Ishikawa (cell line): Measurements from ENCODE around the gene AGPAT4.

ENCODE experiments used
- CEBPB ChIP-seq: IDR thresholded peaks from 2 replicates; pipeline ENCODE4 v1.6.1; 2012
- CREB1 ChIP-seq: IDR thresholded peaks from 2 replicates; pipeline ENCODE4 v1.6.1; 2012; ENCODE audit warnings: low read depth
- EGR1 ChIP-seq: IDR thresholded peaks from 2 replicates; pipeline ENCODE4 v1.6.1; 2012
- EP300 ChIP-seq: IDR thresholded peaks from 2 replicates; pipeline ENCODE4 v1.6.1; 2012; ENCODE audit warnings: borderline replicate concordance
- FOXM1 ChIP-seq: IDR thresholded peaks from 2 replicates; pipeline ENCODE4 v1.6.1; 2012; ENCODE audit warnings: low read depth, borderline replicate concordance
- NFIC ChIP-seq: IDR thresholded peaks from 2 replicates; pipeline ENCODE4 v1.6.1; 2012
- RAD21 ChIP-seq: IDR thresholded peaks from 2 replicates; pipeline ENCODE4 v1.6.1; 2012; ENCODE audit warnings: low read depth
- REST ChIP-seq: IDR thresholded peaks from 2 replicates; pipeline ENCODE4 v1.6.1; 2012; ENCODE audit warnings: low read depth, mild to moderate bottlenecking
- TAF1 ChIP-seq: IDR thresholded peaks from 2 replicates; pipeline ENCODE4 v1.6.1; 2012; ENCODE audit warnings: low read depth, mild to moderate bottlenecking
- TCF12 ChIP-seq: IDR thresholded peaks from 2 replicates; pipeline ENCODE4 v1.6.1; 2012; ENCODE audit warnings: low read depth
- TEAD4 ChIP-seq: IDR thresholded peaks from 2 replicates; pipeline ENCODE4 v1.6.1; 2012
- YY1 ChIP-seq: IDR thresholded peaks from 2 replicates; pipeline ENCODE4 v1.6.1; 2012; ENCODE audit warnings: low read depth
- ZBTB7A ChIP-seq: IDR thresholded peaks from 2 replicates; pipeline ENCODE4 v1.6.1; 2012; ENCODE audit warnings: low read depth
- TF ChIP-seq, protein P1 (sequence below): IDR thresholded peaks from 2 replicates; pipeline ENCODE4 v1.6.1; 2012
- TF ChIP-seq, protein P2 (sequence below): IDR thresholded peaks from 2 replicates; pipeline ENCODE4 v1.6.1; 2012

AGPAT4 gene

DNA sequence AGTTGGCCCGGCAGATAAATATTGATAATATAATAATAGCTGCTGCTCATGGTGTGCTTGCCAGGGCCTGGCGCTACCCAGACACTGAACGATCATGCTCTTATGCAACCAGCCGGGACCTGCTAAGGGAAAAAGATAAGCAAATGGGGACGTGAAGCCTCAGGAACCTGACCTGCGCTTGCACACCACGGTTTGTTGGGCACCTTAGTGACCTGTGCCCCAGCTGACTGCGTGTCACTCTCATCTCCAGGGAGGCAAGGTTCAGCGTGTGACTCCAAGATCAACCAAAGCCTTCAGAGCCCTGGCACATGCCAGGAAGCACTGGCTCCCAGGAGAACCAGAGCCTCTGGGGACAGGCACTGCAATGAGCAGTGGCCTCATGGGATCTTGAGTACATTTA, 111.1 kb downstream of the AGPAT4 start:
- TF ChIP-seq REST: no peak
- TF ChIP-seq ZBTB7A: no peak
- no peak for TF ChIP-seq CEBPB
- TF ChIP-seq RAD21: no peak
- TF ChIP-seq, protein P1, sequence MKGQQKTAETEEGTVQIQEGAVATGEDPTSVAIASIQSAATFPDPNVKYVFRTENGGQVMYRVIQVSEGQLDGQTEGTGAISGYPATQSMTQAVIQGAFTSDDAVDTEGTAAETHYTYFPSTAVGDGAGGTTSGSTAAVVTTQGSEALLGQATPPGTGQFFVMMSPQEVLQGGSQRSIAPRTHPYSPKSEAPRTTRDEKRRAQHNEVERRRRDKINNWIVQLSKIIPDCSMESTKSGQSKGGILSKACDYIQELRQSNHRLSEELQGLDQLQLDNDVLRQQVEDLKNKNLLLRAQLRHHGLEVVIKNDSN: no peak
- TF ChIP-seq YY1: no peak
- no peak for TF ChIP-seq EP300
- TF ChIP-seq, protein P2, sequence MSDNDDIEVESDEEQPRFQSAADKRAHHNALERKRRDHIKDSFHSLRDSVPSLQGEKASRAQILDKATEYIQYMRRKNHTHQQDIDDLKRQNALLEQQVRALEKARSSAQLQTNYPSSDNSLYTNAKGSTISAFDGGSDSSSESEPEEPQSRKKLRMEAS: no peak

DNA sequence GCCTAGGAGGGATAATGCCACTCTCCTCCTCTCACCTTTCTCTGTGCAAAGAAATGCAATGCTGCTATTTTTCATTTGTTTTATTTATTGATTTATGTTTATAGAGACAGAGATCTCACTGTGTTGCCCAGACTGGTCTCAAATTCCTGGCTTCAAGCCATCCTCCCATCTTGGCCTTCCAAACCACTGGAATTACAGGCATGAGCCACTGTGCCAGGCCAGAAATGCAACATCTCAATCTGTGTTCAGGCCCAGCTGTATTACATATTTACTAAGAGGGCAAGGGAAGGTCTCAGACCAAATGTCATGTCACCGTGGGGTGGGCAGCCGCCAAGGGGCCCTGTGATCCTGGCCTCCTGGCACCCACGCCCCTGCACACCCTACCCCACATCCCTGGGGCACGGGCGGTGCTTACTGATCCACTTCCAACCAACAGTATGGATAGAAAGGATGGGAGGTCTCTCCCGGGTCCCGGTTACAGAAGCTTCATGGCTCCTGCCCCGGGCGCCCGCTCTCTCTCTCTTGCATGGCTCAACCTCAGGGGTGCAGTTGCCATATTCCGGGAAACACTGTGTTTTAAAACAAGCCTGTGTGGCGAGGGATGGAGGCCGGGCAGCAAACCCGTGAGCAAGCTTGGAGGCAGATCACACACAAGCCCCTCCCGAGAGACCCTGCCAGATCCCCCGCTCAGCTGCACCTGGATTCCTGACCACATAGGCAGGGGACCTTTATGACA, 111.8 kb downstream of the AGPAT4 start:
- TF ChIP-seq REST (no peak), CREB1 (no peak), TAF1 (no peak), RAD21 (no peak), NFIC (no peak), FOXM1 (no peak)
- TF ChIP-seq, protein P1: no peak

DNA sequence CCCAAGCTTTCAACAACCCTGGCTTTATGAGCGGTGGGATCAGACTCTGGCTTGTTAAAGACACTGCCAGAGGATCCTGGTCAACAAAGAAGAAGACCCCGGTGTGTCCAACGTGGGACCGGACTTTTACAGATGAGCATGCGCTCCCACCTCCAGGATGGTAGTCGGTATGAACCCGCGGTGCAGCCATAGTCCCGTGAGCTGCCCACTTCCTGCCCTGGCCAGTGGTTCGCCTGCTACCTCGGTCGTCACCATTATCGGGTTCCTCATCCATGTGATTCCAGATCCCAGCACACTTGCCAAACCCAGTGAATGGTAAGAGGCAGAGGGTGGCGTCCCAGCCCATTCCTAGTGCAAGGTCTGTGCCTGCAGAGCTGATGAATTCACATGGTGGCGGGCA, 112.7 kb downstream of the AGPAT4 start:
- TF ChIP-seq TAF1 (no peak), ZBTB7A (no peak), NFIC (no peak), CEBPB (no peak), TCF12 (no peak), YY1 (no peak), FOXM1 (no peak), CREB1 (no peak), TEAD4 (no peak), RAD21 (no peak), EP300 (no peak), EGR1 (no peak)
- TF ChIP-seq, protein P1: no peak

DNA sequence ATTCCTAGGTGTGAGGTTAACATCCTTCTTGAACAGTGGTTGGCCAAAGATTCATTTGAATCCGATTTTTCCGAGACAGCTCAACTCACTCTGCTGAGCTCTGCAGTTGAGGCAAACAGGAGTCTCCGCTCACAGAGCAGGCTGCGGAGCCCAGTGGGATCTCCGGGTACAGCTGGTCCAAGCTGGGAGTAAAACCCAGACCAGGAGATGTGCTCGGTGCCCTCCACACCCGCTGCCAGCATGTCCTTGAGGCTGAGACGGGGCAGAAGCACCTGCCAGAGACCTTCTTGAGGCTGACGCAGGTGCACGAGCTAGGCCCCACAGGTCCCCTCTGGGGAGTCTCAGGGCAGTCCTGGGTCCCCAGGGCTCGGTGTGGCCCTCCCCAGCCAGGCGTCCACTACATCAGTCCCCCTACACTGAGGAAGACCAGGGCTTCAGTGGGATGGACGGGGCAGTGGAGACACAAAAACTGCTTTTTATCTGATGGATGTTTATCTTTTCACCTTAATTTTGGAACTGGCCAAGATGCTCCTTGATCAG, 119.0 kb downstream of the AGPAT4 start:
- TF ChIP-seq, protein P1: no peak

- no peak for TF ChIP-seq FOXM1
These were observed 120.1 kb downstream of the AGPAT4 start for GRCh38 chr6:161153725-161154124.

- TF ChIP-seq EP300 (no peak), REST (no peak), CEBPB (no peak), YY1 (no peak), RAD21 (peak; percentile 60; the same call in 1 of the 2 replicates), CREB1 (no peak), TEAD4 (no peak)
These were observed 120.8 kb downstream of the AGPAT4 start for GRCh38 chr6:161152907-161153662.
